HCT116 (cell line): ENCODE results near the gene BMPER.

Experiments
- EZH2phosphoT487 ChIP-seq: fragments of 200-600 bp; IDR thresholded peaks from 2 replicates; pipeline ENCODE4 v1.6.1; 2018; ENCODE audit warnings: antibody characterized with exemption, borderline replicate concordance
- POLR2A ChIP-seq: IDR thresholded peaks from 2 replicates; pipeline ENCODE4 v1.7.0; 2011; ENCODE audit warnings: borderline replicate concordance; ENCODE audit not compliant: insufficient read depth, insufficient read length; ENCODE audit errors: extremely low read depth
- RAD21 ChIP-seq: IDR thresholded peaks from 2 replicates; pipeline ENCODE4 v1.6.1; 2012; ENCODE audit warnings: low read depth, mild to moderate bottlenecking
- YY1 ChIP-seq: IDR thresholded peaks from 2 replicates; pipeline ENCODE4 v1.6.1; 2011; ENCODE audit warnings: low read length, low read depth, moderate library complexity, mild to moderate bottlenecking; ENCODE audit not compliant: insufficient replicate concordance; ENCODE audit errors: extremely low read depth
- TF ChIP-seq, protein P1 (sequence below): IDR thresholded peaks from 2 replicates; pipeline ENCODE4 v1.6.1; 2012
- TF ChIP-seq, protein P2 (sequence below), 3 experiments: fragments of 200-600 bp in 1 of 3; sonication (generic) in 1 of 3; IDR thresholded peaks in 2 of 3; conservative IDR thresholded peaks in 1 of 3; 2 replicates each; pipeline ENCODE4 v1.5.1; 2012 to 2017; ENCODE audit warnings: low read depth in 2 of 3, low read length in 2 of 3, antibody characterized with exemption in 1 of 3, borderline replicate concordance in 1 of 3, control low read depth in 1 of 3, mild to moderate bottlenecking in 1 of 3, mixed read lengths in 1 of 3, mixed run types in 1 of 3, moderate library complexity in 1 of 3; ENCODE audit not compliant: insufficient read depth in 1 of 3

DNA sequence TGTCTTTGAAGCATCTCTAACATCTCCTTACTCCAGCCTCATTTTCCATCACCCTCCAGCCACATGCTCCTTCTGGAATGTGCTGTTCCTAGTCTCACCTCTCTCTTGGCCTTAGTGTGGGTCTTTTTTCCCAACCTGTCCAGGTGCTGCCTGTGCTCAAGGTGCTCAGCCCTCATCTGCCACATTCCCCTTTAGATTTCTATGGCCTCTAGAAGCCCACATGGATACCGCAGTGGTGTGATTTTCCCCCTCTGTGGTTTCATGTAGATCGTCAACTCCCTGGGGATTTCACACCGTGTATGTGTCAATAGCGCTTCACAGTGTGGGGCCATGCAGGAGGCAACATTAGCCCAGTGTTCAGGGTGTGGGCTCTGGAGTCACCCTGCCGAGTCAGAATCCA lies 32.5 kb downstream of the BMPER start:
- TF ChIP-seq RAD21, result no peak
- TF ChIP-seq YY1, result no peak
- TF ChIP-seq, protein P1, sequence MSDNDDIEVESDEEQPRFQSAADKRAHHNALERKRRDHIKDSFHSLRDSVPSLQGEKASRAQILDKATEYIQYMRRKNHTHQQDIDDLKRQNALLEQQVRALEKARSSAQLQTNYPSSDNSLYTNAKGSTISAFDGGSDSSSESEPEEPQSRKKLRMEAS, result no peak
- TF ChIP-seq EZH2phosphoT487, result no peak
- TF ChIP-seq POLR2A, result no peak
- TF ChIP-seq, protein P2, sequence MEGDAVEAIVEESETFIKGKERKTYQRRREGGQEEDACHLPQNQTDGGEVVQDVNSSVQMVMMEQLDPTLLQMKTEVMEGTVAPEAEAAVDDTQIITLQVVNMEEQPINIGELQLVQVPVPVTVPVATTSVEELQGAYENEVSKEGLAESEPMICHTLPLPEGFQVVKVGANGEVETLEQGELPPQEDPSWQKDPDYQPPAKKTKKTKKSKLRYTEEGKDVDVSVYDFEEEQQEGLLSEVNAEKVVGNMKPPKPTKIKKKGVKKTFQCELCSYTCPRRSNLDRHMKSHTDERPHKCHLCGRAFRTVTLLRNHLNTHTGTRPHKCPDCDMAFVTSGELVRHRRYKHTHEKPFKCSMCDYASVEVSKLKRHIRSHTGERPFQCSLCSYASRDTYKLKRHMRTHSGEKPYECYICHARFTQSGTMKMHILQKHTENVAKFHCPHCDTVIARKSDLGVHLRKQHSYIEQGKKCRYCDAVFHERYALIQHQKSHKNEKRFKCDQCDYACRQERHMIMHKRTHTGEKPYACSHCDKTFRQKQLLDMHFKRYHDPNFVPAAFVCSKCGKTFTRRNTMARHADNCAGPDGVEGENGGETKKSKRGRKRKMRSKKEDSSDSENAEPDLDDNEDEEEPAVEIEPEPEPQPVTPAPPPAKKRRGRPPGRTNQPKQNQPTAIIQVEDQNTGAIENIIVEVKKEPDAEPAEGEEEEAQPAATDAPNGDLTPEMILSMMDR (IDR thresholded peaks at IDR 0.05 in 2 of 3, conservative IDR thresholded peaks at IDR 0.05 in 1 of 3; ENCODE audit: borderline replicate concordance in 1 of 3, insufficient read depth in 1 of 3, low read depth in 2 of 3, low read length in 2 of 3), result no peak
